WTC11 (cell line): Measurements from ENCODE around the gene RND1. TPM values are rescaled to one million over a fixed set of nuclear protein-coding genes. Genes with fewer than 3 reads are reported as not detected.

ENCODE experiments used
- ATAC-seq: fragments of 200-7000 bp; cut with Tn5 transposase; 2 replicates; pipeline ENCODE4 v1.10.0; 2021; ENCODE audit warnings: mild to moderate bottlenecking, moderate library complexity
- CTCF ChIA-PET: fragments of 300-600 bp; sonication (Branson Sonifier 250); formaldehyde crosslinking; loops from one replicate; lab custom pipeline; 2021; ENCODE audit warnings: antibody characterized with exemption; lab: Charles Lee
- POLR2A ChIA-PET: fragments of 350-600 bp; sonication (Branson Sonifier 250); formaldehyde crosslinking; loops from one replicate; lab custom pipeline; 2021; ENCODE audit warnings: antibody characterized with exemption; lab: Charles Lee
- DNase-seq: peaks from one replicate; pipeline ENCODE4 v3.0.0; 2021; ENCODE audit warnings: low spot score
- H3K27ac Mint-ChIP-seq: 2 replicates; pipeline ENCODE4 v1.8.0; 2021; ENCODE audit warnings: mixed read lengths
- H3K27me3 Mint-ChIP-seq: 2 replicates; pipeline ENCODE4 v1.8.0; 2021; ENCODE audit warnings: low read depth, mild to moderate bottlenecking, moderate library complexity, mixed read lengths
- H3K36me3 Mint-ChIP-seq: 2 replicates; pipeline ENCODE4 v1.8.0; 2021; ENCODE audit warnings: mixed read lengths
- H3K4me1 Mint-ChIP-seq: 2 replicates; pipeline ENCODE4 v1.8.0; 2022; ENCODE audit warnings: mixed read lengths
- H3K4me3 Mint-ChIP-seq: 2 replicates; pipeline ENCODE4 v1.8.0; 2021; ENCODE audit warnings: mild to moderate bottlenecking, moderate library complexity, mixed read lengths
- H3K9me3 Mint-ChIP-seq: 2 replicates; pipeline ENCODE4 v1.8.0; 2021; ENCODE audit warnings: mixed read lengths
- CREB1 ChIP-seq: sonication (generic); formaldehyde crosslinking; IDR thresholded peaks from 2 replicates; pipeline ENCODE4 v1.8.0; 2023; ENCODE audit warnings: mild to moderate bottlenecking, missing genetic modification reagents
- ETV6 ChIP-seq: sonication (generic); formaldehyde crosslinking; IDR thresholded peaks from 2 replicates; pipeline ENCODE4 v1.8.1; 2022; ENCODE audit warnings: mild to moderate bottlenecking, missing genetic modification reagents
- FOXK1 ChIP-seq: sonication (generic); formaldehyde crosslinking; IDR thresholded peaks from 2 replicates; pipeline ENCODE4 v1.8.0; 2022; ENCODE audit warnings: mild to moderate bottlenecking, moderate library complexity, missing genetic modification reagents
- JAZF1 ChIP-seq: fragments of 250-450 bp; sonication (Bioruptor Pico); IDR thresholded peaks from 2 replicates; pipeline ENCODE4 v1.9.0; 2021; ENCODE audit warnings: moderate library complexity, mild to moderate bottlenecking, inconsistent platforms
- NR3C1 ChIP-seq: sonication (generic); formaldehyde crosslinking; conservative IDR thresholded peaks from 2 replicates; pipeline ENCODE4 v1.8.1; 2023; ENCODE audit warnings: low read depth, mild to moderate bottlenecking, missing genetic modification reagents
- PRRX2 ChIP-seq: fragments of 250-450 bp; sonication (Bioruptor Pico); IDR thresholded peaks from 2 replicates; pipeline ENCODE4 v1.8.0; 2021; ENCODE audit warnings: mild to moderate bottlenecking
- TEAD4 ChIP-seq: sonication (generic); formaldehyde crosslinking; IDR thresholded peaks from 2 replicates; pipeline ENCODE4 v1.8.0; 2022; ENCODE audit warnings: mild to moderate bottlenecking, missing genetic modification reagents
- ZNF138 ChIP-seq: sonication (generic); formaldehyde crosslinking; conservative IDR thresholded peaks from 2 replicates; pipeline ENCODE4 v1.8.1; 2022; ENCODE audit warnings: mild to moderate bottlenecking, moderate library complexity, missing genetic modification reagents
- ZNF416 ChIP-seq: fragments of 250-450 bp; sonication (Bioruptor Pico); IDR thresholded peaks from 2 replicates; pipeline ENCODE4 v1.9.0; 2021; ENCODE audit warnings: mild to moderate bottlenecking, inconsistent platforms
- total RNA-seq: library from RNA; stranded (reverse); gene quantifications from 3 replicates; pipeline ENCODE4 v1.2.3, GENCODE V29; 2021
- TF ChIP-seq, protein P1 (sequence below): sonication (generic); formaldehyde crosslinking; IDR thresholded peaks from 2 replicates; pipeline ENCODE4 v1.8.0; 2022; ENCODE audit warnings: missing genetic modification reagents
- TF ChIP-seq, protein P2 (sequence below): sonication (generic); formaldehyde crosslinking; IDR thresholded peaks from 2 replicates; pipeline ENCODE4 v1.8.0; 2022; ENCODE audit warnings: mild to moderate bottlenecking, missing genetic modification reagents
- TF ChIP-seq, protein P3 (sequence below): sonication (generic); formaldehyde crosslinking; IDR thresholded peaks from 2 replicates; pipeline ENCODE4 v1.8.1; 2022; ENCODE audit warnings: missing genetic modification reagents, borderline replicate concordance
- TF ChIP-seq, protein P4 (sequence below): sonication (generic); formaldehyde crosslinking; IDR thresholded peaks from 2 replicates; pipeline ENCODE4 v1.8.1; 2022; ENCODE audit warnings: low read depth, mild to moderate bottlenecking, moderate library complexity, missing genetic modification reagents, borderline replicate concordance
- TF ChIP-seq, protein P5 (sequence below): fragments of 250-450 bp; sonication (Bioruptor Pico); IDR thresholded peaks from 2 replicates; pipeline ENCODE4 v1.8.0; 2021; ENCODE audit warnings: mild to moderate bottlenecking
- TF ChIP-seq, protein P6 (sequence below): fragments of 250-450 bp; sonication (Bioruptor Pico); IDR thresholded peaks from 2 replicates; pipeline ENCODE4 v1.9.0; 2021; ENCODE audit warnings: moderate library complexity, mild to moderate bottlenecking, inconsistent platforms, borderline replicate concordance
- TF ChIP-seq, protein P7 (sequence below): sonication (generic); formaldehyde crosslinking; conservative IDR thresholded peaks from 2 replicates; pipeline ENCODE4 v1.8.1; 2022; ENCODE audit warnings: mild to moderate bottlenecking, missing genetic modification reagents
- TF ChIP-seq, protein P8 (sequence below): sonication (generic); formaldehyde crosslinking; IDR thresholded peaks from 2 replicates; pipeline ENCODE4 v1.8.0; 2023; ENCODE audit warnings: missing genetic modification reagents, mild to moderate bottlenecking, borderline replicate concordance

The RND1 gene
- total RNA-seq, 1 experiment from 2014 or later = 7.6 TPM

DNA sequence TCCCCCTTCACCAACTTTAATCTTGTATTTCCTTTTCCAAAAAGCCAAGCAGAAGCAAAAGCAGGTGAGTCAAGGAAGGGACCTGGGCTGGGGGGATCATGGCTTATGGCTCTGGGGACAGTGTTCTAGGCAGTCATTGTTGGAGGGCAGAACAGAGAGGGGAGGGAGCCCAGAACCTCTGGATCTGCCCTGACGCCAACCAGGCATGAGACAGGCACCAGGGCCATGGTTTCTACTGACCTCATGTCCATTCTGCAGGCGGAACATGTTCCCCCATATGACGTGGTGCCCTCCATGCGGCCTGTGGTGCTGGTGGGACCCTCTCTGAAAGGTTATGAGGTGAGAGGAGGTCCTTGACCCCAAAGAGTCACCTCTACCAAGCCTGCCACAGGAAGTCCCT, 40.8 kb downstream of the RND1 start:
- TF ChIP-seq, protein P1, sequence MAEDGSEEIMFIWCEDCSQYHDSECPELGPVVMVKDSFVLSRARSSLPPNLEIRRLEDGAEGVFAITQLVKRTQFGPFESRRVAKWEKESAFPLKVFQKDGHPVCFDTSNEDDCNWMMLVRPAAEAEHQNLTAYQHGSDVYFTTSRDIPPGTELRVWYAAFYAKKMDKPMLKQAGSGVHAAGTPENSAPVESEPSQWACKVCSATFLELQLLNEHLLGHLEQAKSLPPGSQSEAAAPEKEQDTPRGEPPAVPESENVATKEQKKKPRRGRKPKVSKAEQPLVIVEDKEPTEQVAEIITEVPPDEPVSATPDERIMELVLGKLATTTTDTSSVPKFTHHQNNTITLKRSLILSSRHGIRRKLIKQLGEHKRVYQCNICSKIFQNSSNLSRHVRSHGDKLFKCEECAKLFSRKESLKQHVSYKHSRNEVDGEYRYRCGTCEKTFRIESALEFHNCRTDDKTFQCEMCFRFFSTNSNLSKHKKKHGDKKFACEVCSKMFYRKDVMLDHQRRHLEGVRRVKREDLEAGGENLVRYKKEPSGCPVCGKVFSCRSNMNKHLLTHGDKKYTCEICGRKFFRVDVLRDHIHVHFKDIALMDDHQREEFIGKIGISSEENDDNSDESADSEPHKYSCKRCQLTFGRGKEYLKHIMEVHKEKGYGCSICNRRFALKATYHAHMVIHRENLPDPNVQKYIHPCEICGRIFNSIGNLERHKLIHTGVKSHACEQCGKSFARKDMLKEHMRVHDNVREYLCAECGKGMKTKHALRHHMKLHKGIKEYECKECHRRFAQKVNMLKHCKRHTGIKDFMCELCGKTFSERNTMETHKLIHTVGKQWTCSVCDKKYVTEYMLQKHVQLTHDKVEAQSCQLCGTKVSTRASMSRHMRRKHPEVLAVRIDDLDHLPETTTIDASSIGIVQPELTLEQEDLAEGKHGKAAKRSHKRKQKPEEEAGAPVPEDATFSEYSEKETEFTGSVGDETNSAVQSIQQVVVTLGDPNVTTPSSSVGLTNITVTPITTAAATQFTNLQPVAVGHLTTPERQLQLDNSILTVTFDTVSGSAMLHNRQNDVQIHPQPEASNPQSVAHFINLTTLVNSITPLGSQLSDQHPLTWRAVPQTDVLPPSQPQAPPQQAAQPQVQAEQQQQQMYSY (CRISPR knock-in tag) = no peak
- POLR2A ChIA-PET = no interaction called here
- no peak for DNase-seq

DNA sequence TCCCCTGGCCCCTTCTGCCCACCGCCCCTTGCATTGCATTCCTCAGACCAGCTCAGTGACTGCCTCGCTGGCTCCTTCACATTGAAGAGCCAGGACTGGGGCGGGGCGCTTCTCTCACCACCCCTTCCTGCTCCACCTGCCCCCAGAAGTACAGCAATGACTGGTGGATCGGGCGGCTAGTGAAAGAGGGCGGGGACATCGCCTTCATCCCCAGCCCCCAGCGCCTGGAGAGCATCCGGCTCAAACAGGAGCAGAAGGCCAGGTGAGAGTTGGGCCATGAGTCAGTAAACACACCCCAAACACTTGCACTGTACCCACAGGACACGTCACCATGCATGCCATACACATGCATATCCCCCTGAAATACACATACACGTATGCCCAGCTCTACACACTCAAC, 41.6 kb downstream of the RND1 start:
- CTCF ChIA-PET = interaction anchor here (0.9 to 1.7 kb wide), 6 partner anchors 9 to 196 kb away, joined by 3 to 11 read pairs (median 5); partner anchors contain the start of gene WNT1
- Mint-ChIP-seq H3K27me3 (peaks cover 23% of the 10 kb centered on the region), H3K27ac (peak overlapping the region; percentile 58), H3K4me3 (peak overlapping the region; percentile 16; the same call in 1 of the 2 replicates), H3K9me3 (no peaks in the 10 kb centered on the region), H3K4me1 (peaks cover 29% of the 10 kb centered on the region), H3K36me3 (peaks cover 2% of the 10 kb centered on the region)
- ATAC-seq (peak; percentile 92), DNase-seq (peak; percentile 74)
- TF ChIP-seq NR3C1 (CRISPR knock-in tag) = no peak
- POLR2A ChIA-PET = interaction anchor here (0.8 kb wide), 1 partner anchor 98 kb away, joined by 3 read pairs; no protein-coding TSS in a partner anchor

More for the DNA sequence above, 40.8 kb downstream of the RND1 start:
- peaks cover 21% of the 10 kb centered on the region for H3K4me1 Mint-ChIP-seq
- peaks cover 10% of the 10 kb centered on the region for H3K36me3 Mint-ChIP-seq
- ATAC-seq = no peak
- peaks cover 15% of the 10 kb centered on the region for H3K27me3 Mint-ChIP-seq
- H3K27ac Mint-ChIP-seq = no peak overlapping the region
- CTCF ChIA-PET = interaction anchor here (2.9 kb wide), 1 partner anchor 10 kb away, joined by 24 read pairs; no protein-coding TSS in a partner anchor
- H3K9me3 Mint-ChIP-seq = no peaks in the 10 kb centered on the region
- H3K4me3 Mint-ChIP-seq = no peak overlapping the region

DNA sequence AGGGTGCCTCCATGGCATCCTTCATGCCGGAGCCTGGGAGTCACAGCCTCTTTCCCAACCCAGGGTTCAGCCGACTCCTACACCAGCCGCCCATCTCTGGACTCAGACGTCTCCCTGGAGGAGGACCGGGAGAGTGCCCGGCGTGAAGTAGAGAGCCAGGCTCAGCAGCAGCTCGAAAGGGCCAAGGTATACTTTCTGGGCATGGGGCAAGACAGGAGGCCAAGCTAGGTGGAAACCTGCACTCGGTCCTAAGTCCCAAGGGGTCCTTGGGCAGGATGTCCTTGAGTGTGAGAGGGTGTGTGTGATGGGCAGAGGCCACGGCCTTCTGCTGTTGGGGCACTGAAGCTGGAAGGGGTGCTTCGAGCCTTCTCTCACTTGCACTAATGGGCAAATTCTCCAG, 42.4 kb downstream of the RND1 start:
- DNase-seq (no peak), ATAC-seq (no peak)
- Mint-ChIP-seq H3K27ac (no peak overlapping the region), H3K4me3 (no peak overlapping the region), H3K4me1 (peaks cover 31% of the 10 kb centered on the region), H3K27me3 (peaks cover 28% of the 10 kb centered on the region), H3K9me3 (no peaks in the 10 kb centered on the region), H3K36me3 (peaks cover 2% of the 10 kb centered on the region)
- ChIA-PET CTCF (interaction anchor here (0.9 to 1.7 kb wide), 7 partner anchors 8 to 197 kb away, joined by 3 to 11 read pairs (median 5); partner anchors contain the start of genes RND1 and WNT1), POLR2A (interaction anchor here (0.8 kb wide), 1 partner anchor 98 kb away, joined by 3 read pairs; no protein-coding TSS in a partner anchor)
- TF ChIP-seq, protein P2, sequence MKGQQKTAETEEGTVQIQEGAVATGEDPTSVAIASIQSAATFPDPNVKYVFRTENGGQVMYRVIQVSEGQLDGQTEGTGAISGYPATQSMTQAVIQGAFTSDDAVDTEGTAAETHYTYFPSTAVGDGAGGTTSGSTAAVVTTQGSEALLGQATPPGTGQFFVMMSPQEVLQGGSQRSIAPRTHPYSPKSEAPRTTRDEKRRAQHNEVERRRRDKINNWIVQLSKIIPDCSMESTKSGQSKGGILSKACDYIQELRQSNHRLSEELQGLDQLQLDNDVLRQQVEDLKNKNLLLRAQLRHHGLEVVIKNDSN (CRISPR knock-in tag) = no peak
- TF ChIP-seq, protein P3, sequence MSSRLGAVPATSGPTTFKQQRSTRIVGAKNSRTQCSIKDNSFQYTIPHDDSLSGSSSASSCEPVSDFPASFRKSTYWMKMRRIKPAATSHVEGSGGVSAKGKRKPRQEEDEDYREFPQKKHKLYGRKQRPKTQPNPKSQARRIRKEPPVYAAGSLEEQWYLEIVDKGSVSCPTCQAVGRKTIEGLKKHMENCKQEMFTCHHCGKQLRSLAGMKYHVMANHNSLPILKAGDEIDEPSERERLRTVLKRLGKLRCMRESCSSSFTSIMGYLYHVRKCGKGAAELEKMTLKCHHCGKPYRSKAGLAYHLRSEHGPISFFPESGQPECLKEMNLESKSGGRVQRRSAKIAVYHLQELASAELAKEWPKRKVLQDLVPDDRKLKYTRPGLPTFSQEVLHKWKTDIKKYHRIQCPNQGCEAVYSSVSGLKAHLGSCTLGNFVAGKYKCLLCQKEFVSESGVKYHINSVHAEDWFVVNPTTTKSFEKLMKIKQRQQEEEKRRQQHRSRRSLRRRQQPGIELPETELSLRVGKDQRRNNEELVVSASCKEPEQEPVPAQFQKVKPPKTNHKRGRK (CRISPR knock-in tag) = no peak
- TF ChIP-seq ETV6 (CRISPR knock-in tag) = no peak
- TF ChIP-seq, protein P4, sequence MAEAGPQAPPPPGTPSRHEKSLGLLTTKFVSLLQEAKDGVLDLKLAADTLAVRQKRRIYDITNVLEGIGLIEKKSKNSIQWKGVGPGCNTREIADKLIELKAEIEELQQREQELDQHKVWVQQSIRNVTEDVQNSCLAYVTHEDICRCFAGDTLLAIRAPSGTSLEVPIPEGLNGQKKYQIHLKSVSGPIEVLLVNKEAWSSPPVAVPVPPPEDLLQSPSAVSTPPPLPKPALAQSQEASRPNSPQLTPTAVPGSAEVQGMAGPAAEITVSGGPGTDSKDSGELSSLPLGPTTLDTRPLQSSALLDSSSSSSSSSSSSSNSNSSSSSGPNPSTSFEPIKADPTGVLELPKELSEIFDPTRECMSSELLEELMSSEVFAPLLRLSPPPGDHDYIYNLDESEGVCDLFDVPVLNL = no peak
- TF ChIP-seq, protein P5, sequence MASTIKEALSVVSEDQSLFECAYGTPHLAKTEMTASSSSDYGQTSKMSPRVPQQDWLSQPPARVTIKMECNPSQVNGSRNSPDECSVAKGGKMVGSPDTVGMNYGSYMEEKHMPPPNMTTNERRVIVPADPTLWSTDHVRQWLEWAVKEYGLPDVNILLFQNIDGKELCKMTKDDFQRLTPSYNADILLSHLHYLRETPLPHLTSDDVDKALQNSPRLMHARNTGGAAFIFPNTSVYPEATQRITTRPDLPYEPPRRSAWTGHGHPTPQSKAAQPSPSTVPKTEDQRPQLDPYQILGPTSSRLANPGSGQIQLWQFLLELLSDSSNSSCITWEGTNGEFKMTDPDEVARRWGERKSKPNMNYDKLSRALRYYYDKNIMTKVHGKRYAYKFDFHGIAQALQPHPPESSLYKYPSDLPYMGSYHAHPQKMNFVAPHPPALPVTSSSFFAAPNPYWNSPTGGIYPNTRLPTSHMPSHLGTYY (CRISPR knock-in tag) = no peak
- no peak for TF ChIP-seq ZNF416 (CRISPR knock-in tag)
- no peak for TF ChIP-seq ZNF138
- TF ChIP-seq CREB1 (CRISPR knock-in tag) = no peak
- TF ChIP-seq PRRX2 (CRISPR knock-in tag) = no peak
- TF ChIP-seq FOXK1 (CRISPR knock-in tag) = no peak
- TF ChIP-seq, protein P6, sequence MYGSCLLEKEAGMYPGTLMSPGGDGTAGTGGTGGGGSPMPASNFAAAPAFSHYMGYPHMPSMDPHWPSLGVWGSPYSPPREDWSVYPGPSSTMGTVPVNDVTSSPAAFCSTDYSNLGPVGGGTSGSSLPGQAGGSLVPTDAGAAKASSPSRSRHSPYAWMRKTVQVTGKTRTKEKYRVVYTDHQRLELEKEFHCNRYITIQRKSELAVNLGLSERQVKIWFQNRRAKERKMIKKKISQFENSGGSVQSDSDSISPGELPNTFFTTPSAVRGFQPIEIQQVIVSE (CRISPR knock-in tag) = no peak
- no peak for TF ChIP-seq TEAD4 (CRISPR knock-in tag)
- no peak for TF ChIP-seq JAZF1 (CRISPR knock-in tag)
- TF ChIP-seq, protein P7, sequence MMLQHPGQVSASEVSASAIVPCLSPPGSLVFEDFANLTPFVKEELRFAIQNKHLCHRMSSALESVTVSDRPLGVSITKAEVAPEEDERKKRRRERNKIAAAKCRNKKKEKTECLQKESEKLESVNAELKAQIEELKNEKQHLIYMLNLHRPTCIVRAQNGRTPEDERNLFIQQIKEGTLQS (CRISPR knock-in tag) = no peak
- TF ChIP-seq, protein P8, sequence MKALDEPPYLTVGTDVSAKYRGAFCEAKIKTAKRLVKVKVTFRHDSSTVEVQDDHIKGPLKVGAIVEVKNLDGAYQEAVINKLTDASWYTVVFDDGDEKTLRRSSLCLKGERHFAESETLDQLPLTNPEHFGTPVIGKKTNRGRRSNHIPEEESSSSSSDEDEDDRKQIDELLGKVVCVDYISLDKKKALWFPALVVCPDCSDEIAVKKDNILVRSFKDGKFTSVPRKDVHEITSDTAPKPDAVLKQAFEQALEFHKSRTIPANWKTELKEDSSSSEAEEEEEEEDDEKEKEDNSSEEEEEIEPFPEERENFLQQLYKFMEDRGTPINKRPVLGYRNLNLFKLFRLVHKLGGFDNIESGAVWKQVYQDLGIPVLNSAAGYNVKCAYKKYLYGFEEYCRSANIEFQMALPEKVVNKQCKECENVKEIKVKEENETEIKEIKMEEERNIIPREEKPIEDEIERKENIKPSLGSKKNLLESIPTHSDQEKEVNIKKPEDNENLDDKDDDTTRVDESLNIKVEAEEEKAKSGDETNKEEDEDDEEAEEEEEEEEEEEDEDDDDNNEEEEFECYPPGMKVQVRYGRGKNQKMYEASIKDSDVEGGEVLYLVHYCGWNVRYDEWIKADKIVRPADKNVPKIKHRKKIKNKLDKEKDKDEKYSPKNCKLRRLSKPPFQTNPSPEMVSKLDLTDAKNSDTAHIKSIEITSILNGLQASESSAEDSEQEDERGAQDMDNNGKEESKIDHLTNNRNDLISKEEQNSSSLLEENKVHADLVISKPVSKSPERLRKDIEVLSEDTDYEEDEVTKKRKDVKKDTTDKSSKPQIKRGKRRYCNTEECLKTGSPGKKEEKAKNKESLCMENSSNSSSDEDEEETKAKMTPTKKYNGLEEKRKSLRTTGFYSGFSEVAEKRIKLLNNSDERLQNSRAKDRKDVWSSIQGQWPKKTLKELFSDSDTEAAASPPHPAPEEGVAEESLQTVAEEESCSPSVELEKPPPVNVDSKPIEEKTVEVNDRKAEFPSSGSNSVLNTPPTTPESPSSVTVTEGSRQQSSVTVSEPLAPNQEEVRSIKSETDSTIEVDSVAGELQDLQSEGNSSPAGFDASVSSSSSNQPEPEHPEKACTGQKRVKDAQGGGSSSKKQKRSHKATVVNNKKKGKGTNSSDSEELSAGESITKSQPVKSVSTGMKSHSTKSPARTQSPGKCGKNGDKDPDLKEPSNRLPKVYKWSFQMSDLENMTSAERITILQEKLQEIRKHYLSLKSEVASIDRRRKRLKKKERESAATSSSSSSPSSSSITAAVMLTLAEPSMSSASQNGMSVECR (CRISPR knock-in tag) = no peak
